Suppressor macrophage treated with lipopolysaccharide for 1 hour (primary cell): ENCODE measurements around the gene HAP1.
A peak's percentile ranks its signal among the peaks of the same experiment; 100 is the strongest.
"Not testable (repeated sequence)": the region's sequence is repeated elsewhere in the genome, so short reads cannot be mapped to it uniquely, and the experiment has no call there.

Source experiments
- DNase-seq, 3 donors: peaks; one replicate each; pipeline ENCODE4 v3.0.0-alpha.2; 2020 to 2022

HAP1 gene, protein sequence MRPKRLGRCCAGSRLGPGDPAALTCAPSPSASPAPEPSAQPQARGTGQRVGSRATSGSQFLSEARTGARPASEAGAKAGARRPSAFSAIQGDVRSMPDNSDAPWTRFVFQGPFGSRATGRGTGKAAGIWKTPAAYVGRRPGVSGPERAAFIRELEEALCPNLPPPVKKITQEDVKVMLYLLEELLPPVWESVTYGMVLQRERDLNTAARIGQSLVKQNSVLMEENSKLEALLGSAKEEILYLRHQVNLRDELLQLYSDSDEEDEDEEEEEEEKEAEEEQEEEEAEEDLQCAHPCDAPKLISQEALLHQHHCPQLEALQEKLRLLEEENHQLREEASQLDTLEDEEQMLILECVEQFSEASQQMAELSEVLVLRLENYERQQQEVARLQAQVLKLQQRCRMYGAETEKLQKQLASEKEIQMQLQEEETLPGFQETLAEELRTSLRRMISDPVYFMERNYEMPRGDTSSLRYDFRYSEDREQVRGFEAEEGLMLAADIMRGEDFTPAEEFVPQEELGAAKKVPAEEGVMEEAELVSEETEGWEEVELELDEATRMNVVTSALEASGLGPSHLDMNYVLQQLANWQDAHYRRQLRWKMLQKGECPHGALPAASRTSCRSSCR

DNA sequence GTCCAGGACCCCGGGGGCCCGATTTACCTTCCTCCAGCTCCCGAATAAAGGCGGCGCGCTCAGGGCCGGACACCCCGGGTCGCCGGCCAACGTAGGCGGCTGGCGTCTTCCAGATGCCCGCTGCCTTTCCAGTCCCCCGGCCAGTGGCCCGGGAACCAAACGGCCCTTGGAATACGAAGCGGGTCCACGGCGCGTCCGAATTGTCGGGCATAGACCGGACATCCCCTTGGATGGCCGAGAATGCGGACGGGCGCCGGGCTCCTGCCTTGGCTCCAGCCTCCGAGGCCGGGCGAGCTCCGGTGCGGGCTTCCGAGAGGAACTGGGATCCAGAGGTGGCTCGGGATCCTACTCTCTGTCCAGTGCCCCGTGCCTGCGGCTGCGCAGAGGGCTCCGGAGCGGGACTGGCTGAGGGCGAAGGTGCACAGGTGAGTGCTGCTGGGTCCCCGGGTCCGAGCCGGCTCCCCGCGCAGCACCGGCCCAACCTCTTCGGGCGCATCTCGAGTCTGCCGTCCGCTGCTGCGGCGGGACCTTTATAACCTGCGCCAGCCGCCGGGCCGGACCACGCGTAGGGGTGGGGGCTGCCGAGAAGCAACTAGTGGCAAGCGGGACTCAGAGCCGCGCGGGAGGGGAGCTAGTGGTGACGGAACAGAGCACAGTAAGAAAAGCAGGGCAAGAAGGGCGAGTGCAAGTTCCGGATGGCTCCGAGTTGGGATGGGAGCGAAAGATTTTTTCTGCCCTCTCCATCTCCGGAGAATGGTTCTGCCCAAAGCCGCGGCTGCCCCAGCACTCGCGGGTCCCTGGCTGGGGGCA is at the start of gene HAP1:
Gene HAP1 (minus strand): TSS at position 505 of the 810 bp plus-strand sequence. CDS start 9 bp downstream, at position 496.
- peak; percentile 19 to 43 (median 24) for DNase-seq

DNA sequence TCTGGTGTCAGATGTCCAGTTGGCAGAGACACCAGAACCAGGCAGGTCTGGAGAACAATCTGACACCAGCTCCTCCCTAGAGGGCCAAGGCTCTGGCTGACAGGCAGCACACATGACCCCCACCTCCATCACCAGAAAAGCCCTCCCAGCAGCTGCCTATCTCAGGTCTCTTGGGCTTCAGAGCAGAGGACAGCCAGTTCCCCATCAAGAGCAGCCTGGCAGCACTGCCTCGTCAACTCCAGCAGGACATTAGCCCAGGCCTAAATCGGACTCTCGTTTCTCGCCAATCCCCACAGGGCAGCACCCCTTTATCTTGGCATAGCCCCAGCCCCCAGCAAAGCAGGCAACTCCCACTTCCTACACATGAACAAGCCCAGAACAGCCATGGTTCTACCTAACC is 47.7 kb upstream of the HAP1 start:
- DNase-seq = peak in 1 of 3 donors; percentile 10

DNA sequence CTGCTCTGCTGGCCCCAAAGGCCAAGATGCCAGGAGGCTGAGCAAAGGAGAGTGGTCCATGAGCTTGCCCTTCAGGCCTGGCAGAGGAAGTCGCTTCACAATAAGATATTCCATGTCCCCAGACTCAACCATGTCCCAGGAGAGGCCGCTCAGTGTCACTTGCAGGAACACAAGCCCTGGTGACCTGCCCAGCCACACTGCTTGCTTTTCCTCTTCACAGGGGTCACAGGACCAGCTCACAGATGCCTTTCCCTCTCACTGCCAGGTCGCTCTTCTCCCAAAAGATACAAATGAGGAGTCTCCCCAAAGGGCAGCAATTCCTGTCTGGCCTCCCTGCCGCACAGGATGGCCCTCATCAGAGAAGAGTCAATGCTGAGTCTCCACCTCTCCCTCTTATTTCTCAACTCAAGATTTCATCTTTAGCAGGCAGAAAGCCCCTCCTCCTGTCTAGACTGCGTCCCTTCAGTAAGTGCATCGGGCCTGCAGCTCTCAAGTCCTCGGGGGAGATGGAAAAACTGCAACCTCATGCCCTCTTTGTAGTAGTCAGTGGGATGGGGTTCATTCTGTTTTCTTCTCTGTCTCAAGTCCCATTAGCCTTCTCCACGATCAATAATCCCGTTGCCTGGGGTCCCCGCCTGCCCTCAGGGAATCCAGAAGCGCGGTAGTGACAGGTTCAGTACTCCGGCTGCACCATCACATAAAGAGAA is 47.1 kb upstream of the HAP1 start:
- DNase-seq = no peak

DNA sequence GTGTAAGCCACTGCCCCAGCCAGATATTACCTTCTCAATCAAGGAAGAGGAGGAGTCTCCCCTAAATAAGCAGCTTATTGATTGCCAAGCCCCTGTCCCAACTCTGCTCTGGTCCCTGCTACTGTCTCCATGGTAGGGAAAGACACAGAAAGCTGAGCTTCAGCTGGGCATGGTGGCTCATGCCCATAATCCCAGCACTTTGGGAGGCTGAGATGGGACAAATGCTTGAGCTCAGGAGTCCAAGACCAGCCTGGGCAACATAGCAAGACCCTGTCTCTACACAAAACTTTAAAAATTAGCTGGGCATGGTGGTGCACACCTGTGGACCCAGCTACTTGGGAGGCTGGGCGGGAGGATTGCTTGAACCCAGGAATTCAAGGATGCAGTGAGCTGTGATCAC is 45.5 kb upstream of the HAP1 start:
- DNase-seq = no peak

DNA sequence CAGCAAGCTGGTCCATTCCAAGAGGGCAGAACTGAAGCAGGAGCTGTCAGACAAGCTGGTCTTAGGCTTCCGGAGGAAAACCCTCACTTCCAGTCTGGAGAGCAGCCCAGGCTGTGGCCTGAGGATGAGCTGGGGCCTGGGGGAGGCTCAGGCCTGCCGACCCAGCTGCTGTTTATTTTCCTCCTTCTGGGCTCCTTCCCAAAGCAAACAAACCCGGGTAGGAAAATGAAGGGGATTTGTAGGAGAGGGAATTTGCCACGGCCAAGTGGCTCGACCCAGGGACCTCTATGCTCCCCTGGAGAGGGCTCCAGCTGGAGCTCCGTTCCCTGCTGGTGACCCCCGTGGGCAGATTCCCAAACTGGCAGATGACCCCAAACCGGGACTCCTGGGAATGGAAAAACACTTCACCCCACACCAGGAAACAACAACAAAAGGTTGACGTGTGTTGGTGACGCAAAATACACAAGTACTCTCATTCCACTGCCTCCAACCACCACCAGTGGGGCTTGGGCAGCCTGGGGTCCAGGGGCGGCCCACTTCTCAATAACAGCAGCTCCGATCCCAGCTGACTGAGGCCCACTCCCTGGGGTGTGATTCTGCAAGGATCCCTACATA is 43.2 kb upstream of the HAP1 start:
- DNase-seq = no peak

DNA sequence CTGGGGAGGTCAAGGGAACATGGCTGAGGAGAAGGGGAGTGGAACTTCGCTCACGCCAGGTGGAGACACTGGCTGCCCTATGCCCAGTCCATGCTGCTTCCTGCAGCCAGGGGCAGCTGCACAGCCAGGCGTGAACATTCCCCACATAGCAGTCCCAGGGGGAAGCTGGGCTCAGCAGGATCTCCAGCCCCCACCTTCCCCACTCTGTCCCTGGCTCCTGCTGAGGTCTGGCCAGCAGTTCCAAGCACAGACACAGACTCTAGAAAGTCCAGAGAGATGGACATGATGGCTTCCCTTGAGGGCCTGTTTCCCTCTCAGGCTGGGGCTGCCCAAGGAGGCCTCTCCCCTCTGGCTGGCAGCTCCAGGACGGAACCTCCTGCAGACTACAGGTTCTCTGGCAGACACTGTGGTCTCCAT is 42.7 kb upstream of the HAP1 start:
- DNase-seq = no peak

DNA sequence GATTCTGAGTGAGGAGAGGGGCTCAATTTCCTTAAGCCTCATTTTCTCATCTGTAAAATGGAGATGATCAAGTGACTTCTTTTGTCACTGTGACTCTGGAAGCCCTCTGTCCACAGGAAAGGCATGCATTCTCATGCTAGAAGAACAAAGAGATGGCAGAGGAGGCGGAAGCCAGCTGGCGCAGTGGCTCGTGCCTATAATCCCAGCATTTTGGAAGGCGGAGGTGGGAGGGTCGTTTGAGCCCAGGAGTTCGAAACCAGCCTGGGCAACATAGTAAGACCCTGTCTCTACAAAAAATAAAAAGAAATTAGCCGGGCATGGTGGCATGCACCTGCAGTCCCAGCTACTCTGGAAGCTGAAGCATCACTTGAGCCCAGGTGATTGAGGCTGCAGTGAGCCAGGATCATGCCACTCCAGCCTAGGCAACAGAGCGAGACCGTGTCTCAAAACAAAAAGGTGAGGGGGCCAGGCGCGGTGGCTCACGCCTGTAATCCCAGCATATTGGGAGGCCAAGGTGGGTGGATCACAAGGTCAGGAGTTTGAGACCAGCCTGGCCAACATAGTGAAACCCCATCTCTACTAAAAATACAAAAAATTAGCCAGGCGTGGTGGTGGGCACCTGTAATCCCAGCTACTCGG is 41.9 kb upstream of the HAP1 start:
- DNase-seq = not testable (repeated sequence)

DNA sequence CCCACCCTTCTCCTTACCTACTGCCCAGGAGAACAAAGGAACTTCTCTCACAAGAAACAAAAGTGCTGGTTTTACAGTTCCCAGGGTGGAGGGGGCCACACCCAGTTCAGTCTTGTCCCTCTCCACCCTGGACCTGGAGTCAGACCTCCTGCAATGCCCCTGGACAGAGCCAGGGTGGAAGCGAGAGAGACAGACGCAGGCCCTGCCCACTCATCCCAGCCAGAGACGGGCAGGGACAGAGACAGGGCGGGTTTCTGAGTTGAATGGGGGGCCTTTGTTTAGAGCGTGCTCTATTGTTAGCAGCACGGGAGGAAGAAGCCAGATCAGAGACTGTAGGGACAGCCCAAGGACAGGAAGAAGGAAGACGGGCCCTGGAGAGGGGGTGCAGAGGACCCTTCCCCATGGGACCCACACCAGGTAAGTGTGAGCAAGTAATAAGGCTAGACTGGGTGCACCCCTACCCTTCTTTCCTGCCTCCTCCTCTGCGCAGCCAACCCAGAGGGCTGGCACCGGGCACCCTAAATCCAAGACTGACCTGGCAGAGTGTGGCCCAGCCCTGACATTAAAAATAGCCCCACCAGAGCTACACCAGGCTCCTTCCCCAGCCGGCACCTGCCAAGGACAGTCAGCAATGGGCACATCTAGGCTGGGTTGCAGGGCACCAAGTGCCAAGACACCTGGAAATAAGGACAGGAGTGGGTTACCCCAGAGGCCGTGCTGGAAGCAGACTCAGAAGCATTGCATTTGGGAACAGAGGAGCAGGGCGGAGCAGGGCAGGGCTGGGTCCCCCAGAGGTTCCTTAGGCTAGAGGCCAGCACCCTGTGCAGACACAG is 41.2 kb upstream of the HAP1 start:
- no peak for DNase-seq

DNA sequence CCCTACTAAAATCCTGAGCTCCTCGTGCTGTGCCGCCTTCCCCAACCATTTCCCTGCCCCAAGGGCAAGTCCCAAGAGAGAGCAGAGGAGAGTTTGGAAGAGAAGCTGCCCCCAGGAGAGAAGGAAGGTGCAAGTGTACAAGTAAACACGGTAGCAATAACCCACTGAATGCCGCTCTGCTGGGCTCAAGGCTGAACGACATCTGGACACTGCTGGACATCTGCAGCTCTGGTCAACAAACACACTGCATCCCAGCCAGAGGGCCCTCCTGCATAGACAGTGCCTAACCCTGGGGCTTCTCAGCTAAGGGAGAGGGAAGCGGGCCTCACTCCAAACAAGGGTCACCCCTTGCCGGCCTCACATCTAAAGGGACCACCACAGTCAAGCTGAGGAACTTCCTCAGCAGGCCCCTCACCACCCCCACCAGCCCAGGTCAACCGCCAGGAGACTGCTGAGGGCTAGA is 39.3 kb upstream of the HAP1 start:
- DNase-seq = no peak

DNA sequence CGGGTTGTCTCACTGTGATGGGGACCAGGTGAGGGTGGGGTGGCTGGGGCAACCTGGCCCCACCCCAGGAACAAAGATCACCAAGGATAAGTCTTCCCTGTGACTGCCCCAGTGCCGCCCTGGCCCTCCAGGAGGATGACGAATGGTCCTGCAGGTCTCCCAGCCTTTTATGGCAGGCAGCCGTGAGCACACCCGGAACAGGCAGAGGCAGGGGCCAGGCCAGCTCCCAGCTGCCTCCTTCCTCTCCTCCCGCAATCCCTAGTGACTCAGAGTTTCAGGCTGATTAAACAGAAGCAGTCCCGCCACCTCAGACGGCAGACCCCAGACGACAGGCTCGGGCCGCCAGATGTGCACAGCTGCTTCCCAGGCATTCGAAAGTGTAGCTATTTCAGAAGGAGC is 38.7 kb upstream of the HAP1 start:
- DNase-seq = no peak

DNA sequence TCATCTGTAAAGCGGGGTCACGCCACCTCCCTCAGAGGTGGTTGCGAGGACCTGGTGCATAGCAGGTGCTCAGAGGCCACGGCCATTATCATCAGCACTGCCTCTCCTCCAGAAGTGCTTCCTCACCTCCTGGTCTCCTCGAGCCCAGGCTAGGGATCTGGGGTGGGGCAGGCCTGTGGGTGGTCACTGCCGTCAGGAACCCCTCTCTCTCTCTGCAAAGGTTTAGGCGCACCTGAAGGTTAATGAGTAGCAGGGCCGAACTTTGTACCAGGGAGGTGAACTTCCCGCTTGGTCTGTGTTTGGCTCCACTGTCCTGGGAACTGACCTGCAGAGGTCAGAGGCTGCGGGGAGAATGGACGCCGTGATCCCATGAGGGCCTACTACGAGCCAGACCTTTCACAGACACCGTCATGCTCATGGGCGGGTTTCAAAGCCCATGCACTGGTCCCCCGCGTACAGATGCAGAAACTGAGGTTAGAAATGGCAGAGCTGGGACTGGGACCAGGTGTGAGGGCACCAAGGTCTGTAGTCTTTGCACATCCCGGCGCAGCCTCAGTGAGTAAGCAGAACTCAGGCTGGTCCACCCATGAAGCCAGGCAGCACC is 38.2 kb upstream of the HAP1 start:
- DNase-seq = no peak

DNA sequence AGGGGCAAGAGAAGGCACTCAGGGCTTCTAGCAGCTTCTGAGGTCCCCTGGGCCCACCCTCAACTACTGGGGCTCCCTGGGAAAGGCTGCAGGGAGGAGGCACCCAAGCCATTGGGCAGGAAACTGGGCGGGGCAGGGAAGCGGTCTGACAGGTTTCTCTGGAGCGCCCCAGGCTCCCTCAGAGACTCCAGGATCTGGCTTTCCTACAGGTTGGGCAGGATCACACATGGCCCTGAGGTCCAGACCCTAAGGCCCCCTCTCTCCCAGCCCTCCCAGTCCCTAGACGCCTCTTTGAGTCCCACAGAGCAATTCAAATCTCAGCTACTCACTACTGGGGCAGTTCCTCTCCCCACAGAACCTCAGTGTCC is 37.8 kb upstream of the HAP1 start:
- no peak for DNase-seq

DNA sequence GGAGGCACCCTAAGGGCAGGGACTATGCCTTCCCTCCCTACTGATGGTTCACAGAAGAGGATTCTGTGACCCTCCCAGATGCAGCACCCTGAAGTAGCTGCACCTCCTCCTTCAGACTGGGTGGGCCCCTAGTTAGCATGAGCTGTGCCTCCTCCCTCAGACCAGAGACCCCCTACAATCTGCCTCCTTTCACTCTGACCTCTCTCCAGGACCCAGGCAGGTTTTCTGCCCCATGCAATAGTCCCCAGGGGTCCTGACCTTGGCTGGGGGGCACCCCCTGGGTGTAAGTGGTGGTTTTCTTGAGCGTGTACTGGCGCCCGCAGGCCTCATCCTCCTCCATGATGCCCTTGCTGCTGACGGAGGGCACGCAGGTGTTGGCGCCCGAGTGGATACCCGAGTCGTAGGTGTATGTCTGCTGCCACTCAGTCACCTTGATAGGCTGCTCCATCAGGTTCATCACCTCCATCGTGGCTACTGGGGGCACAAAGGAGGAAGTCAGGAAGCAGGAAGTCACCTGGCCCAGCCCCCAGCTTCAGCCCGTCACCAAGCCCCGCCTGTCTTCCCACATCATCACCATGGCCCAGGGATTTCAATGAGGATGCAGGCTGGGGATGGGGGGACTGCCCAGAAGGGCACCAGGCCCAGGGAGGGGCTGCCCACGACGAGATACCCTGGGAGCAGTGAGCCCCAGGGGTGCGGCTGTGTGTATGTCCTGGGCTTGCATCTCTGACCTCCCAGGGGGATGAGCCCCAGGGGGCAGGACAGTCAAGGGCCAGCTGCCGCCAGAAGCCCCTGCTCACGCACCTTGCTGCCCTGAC is 37.2 kb upstream of the HAP1 start:
- no peak for DNase-seq

DNA sequence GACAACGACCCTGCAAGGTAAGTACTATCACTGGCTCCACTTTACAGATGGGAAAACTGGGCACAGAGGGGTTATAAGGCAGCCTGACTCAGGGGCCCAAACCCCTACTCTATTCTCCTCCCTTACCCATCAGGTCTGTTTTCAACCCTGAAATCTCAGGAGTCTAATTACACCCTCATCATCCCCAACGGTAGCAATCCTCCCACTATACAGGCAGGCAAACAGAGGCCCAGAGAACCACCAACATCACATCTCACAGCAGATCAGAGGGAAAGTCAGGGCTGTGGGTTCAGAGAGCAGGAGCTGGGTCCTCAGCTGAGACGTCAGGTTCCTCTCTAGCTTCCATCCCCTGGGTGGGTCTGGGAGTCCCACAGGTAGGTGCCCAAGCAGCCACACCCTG is 35.5 kb upstream of the HAP1 start:
- DNase-seq = no peak

DNA sequence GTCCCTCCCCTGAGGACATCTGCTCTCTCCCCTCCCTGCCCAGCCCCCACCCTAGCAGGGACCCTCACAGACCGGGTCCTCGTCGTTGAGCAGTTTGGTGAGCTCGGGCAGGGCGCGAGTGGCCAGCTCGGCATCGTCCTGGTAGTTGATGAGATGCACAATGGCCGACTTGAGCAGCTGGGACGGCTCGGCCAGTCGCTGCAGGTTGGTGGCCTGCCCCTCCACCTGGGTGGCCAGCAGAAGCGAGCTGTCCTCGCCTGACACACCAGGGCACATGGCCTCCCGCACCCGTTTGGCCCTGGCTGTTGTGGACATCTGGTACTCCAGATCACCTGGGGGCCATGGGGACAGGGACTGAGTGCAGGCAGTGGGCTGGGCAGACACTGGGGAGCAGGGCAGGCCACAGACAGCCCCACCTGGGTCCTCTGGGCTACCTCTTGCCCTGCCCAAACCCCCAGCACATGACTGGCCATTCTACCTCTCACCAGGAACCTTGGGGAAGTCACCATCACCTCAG is 35.0 kb upstream of the HAP1 start:
- DNase-seq = no peak

DNA sequence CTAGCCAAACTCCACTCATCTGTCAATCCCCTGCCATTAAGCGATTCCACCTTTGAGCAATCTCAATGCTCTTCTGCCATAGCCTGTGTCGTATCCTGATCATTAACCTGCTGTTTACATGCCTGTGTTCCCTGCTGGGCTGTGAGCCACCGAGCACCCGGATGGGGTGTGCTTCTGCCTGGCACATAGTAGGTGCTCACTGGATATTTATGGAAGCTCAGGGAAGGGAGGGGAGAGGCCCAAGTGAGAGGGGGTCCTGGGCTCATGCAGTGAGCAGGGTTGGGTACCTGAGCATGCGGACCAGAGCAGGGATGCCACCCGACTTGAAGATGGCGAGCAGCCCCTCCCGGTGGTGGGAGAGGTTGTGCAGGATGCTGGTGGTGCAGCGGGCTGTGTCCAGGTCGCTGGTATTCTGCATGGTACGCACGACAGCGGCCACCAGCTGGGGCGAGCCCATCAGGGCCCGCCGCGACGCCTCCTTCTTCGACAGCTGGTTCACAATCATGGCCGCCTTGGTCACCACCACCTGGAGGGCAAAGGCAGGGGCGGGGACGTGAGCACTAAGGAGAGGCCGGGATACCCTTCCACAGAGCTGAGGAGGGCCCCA is 34.3 kb upstream of the HAP1 start:
- no peak for DNase-seq

DNA sequence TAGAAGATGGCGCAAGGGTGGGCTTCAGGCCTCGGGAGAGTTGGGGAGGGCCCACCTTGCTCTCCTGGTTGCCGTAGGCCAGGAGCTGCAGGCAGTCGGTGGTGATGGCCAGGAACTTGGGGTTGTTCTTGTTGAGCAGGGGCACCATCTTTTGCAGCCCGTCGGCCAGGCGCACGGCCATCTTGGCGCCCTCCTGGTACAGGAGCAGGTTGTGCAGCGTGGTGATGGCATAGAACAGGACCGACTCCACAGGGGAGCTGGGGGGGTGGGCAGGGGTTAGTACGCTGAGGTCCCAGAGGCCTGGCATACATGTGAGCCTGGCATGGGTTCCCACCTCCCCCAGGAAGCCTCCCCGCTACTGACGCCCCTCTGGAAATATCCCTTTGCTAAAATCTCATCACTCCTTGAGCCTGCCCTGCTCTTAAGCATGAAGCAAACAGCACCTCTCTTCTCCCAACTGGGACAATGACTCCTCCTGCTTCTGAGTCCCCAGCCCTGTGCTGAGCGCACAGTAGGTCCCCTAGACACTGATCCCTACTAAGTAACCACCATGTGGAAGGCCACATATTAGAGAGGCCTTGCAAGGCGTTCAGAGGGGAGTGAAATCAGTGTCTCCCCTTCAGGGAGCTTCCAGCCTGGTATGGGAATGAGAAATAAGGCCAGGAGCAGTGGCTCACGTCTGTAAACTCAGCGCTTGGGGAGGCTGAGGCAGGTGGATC is 33.0 kb upstream of the HAP1 start:
- no peak for DNase-seq

DNA sequence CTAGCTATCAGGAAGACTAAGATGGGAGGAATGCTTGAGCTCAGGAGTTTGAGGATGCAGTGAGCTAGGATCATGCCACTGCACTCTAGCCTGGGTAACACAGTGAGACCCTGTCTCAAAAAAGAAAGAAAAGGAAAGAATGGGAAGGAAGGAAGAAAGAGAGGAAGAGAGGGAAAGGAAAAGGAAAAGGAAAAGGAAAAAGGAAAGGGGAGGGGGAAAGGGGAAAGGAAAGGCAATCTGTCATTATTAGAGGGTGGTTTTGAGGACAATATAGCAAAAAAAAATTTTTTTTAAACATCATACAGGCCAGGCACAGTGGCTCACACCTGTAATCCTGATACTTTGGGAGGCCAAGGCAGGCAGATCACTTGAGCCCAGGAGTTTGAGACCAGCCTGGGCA is 31.7 kb upstream of the HAP1 start:
- DNase-seq = no peak
